Omental fat pad (tissue), 4 donors: ENCODE measurements around the gene JAKMIP1. TPM values are rescaled to one million over a fixed set of nuclear protein-coding genes. Genes with fewer than 3 reads are reported as not detected.

Experiments used
- ATAC-seq: fragments of 150-250 bp; one replicate; pipeline ENCODE4 v1.9.1; 2016; ENCODE audit warnings: mild to moderate bottlenecking, moderate library complexity; ENCODE audit not compliant: low FRiP score
- DNase-seq: peaks from one replicate; pipeline ENCODE4 v3.0.0-alpha.2; 2019; ENCODE audit warnings: low spot score
- total RNA-seq, 4 donors: library from RNA; depleted of rRNA; stranded (reverse); fragments of >200 nt; gene quantifications; one replicate each; pipeline ENCODE4 v1.1.0, GENCODE V29; 2016
- TF ChIP-seq, protein P1 (sequence below), 3 donors: fragments of 450-650 bp; IDR thresholded peaks; one replicate each; pipeline ENCODE4 v1.5.1; 2016 to 2017; ENCODE audit warnings: antibody characterized with exemption in 3 of 3, mild to moderate bottlenecking in 3 of 3, moderate library complexity in 2 of 3

The JAKMIP1 gene
- total RNA-seq, 4 donors from 2014 or later, result 0.48 to 1.0 (median 0.63) TPM; not detected in 1

DNA sequence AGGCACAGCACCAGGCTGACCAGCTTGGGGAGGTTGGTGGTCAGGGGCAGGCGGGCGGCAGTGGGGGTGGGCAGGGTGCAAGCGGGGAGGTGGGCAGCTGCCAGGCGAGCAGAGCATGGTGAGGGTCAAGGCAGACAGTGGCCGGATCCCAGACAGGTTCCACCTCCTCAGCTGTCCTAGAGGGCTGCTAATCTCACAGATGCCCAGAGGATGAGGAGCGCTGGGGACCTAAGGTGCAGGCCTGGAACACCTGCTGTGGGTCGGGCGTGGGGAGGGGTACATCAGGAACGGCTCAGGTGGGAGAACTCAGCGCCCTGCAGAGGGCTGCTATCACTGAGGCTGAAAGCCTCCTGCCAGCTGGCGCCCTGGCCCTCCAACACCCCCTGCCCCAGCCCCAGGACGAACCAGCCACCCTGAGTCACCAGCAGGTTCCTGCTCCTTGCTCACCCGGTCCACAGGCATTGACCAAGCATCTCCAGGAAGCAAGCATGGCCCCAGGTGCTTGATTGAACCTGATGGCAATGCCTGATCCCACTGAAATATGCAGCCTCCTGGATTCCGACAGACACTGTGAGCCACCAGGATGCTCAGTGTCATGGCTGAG lies 153.7 kb downstream of the JAKMIP1 start:
- TF ChIP-seq, protein P1, sequence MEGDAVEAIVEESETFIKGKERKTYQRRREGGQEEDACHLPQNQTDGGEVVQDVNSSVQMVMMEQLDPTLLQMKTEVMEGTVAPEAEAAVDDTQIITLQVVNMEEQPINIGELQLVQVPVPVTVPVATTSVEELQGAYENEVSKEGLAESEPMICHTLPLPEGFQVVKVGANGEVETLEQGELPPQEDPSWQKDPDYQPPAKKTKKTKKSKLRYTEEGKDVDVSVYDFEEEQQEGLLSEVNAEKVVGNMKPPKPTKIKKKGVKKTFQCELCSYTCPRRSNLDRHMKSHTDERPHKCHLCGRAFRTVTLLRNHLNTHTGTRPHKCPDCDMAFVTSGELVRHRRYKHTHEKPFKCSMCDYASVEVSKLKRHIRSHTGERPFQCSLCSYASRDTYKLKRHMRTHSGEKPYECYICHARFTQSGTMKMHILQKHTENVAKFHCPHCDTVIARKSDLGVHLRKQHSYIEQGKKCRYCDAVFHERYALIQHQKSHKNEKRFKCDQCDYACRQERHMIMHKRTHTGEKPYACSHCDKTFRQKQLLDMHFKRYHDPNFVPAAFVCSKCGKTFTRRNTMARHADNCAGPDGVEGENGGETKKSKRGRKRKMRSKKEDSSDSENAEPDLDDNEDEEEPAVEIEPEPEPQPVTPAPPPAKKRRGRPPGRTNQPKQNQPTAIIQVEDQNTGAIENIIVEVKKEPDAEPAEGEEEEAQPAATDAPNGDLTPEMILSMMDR (IDR thresholded peaks at IDR 0.05), result no peak
- DNase-seq (no peak), ATAC-seq (no peak)

DNA sequence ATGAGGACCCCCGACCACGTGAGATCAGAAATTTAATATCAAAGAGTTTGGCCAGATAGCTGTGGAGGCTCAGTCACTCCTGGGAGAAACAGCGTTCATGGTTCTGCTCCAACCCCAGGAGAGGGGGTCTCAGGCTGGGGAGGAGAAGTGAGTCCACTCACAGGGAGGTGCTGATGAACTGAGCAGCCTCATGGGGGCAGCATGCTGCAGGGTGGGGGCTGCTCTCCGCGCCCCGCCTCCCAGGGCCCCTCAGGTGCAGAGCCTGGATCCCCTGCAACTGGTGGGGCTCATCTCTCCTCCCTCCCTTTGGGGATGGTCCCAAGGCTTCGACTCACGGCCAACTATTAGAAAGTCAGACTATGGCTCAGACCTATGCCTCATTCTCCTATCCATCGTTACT lies 155.5 kb downstream of the JAKMIP1 start:
- TF ChIP-seq, protein P1 (IDR thresholded peaks at IDR 0.05), result no peak
- no peak for ATAC-seq
- no peak for DNase-seq

DNA sequence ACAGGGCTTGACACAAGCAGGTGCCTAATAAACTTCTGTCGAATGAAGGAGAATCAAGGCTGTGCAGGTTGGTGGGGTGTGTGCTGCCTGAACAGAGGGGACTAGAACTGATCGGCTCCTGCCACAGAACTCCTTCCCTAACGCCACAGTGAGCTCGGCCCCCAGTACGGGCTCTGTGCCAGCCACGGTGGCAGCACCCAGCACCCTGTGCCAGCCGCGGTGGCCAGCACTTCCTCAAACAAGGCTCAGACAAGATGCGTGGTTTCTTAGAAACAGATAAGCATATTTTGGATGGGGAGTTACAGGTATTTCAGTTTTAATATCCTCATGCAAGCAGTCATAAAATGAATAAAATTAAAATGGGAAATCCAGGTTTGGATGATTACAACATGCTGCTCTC lies 156.1 kb downstream of the JAKMIP1 start:
- ATAC-seq (no peak), DNase-seq (no peak)
- TF ChIP-seq, protein P1 (IDR thresholded peaks at IDR 0.05), result no peak

DNA sequence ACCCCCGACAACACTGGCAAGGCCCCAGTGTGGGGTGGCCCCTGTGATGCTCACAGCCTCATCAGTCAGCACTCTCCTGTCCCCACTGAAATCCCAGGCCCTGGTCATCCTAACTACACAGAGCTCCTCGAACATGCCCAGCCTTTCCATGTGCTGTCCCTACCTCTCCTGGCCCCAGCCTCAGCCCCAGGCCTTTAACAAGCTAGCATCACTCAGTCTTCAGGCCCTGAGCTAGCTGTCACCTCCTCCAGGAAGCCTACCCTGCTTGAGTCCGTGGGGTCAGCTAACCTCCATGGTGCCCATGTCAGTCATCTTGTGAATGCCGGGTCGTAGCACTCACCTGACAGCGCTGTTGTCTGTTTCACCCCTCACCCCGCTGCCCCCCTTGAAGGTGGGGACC lies 156.5 kb downstream of the JAKMIP1 start:
- no peak for DNase-seq

DNA sequence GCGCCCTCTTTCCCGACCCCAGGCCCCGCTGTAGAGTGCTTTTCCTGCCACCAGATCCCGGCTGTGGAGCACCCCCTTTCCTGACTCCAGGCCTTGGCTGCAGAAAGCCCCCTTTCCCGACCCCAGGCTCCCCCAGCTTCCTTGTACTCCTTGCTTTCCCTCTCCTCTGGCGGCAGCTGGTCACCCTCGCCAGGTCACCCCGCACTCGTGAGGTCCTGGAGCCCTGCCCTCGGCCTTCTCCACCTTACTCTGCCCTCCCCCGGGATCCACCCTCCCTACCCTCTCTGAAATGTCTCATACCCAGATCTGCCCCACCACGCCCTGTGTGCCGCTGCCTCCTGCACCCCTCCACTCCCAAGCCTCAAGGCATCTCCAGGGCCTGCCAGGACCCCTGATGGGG lies 157.2 kb downstream of the JAKMIP1 start:
- TF ChIP-seq, protein P1 (IDR thresholded peaks at IDR 0.05), result no peak
- ATAC-seq, result peak; percentile 30
- DNase-seq, result no peak

More for the DNA sequence above, 156.5 kb downstream of the JAKMIP1 start:
- ATAC-seq, result no peak
- TF ChIP-seq, protein P1 (IDR thresholded peaks at IDR 0.05), result no peak

DNA sequence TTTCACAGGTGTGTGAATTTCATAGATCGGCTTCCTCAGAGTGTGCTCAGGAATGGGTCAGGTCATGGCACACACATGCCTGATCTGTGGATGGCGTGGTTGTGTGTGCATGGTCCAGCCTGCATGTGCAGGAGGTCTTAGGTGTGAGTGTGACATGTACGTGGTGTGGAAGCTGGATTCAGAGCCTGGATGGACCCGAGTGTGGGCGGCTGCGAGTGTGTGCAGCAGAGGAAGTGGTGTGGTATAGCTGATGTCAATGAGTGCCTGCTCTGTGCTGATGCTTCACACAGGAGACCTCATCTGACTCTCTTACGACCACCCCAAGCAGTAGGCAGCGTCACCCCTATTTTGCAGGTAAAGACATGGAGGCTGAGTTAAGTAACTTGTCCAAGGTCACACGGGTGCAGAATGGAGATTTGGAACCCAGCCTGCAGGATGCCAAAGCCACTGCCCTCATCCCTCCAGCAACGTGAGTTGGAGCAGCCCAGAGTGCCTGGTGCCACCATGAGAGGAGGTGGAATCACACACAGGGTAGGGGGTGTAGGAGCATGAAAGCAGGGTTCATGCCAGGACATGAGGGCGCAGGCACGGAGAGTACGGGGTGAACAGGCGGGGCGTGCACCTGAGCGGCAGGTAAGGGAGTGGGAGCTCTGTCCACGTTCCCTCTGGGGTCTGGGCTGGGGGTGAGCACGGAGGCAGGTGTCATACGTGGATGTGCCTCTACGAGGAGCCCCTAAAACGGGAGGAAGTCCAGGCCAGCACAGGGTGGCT lies 157.9 kb downstream of the JAKMIP1 start:
- DNase-seq (no peak), ATAC-seq (no peak)
- TF ChIP-seq, protein P1 (IDR thresholded peaks at IDR 0.05), result no peak

DNA sequence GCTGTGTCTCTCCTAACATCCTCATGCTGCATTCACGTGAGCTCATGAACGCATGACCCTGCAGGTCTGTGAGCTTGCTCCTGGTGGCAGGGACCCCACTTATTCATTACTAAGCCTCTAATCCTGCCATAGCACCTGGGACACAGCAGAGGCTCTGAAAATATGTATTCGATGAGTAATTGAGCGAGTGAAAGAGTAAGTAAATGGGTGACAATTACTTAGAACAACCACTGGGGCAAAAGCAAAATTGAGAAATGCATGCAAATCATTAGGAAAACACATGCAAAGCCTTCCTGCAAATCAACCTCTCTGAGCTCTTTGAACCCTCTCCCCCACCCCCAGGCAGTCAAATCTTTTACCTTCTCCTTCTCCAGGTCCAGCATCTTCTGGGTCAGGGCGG lies 158.5 kb downstream of the JAKMIP1 start:
- ATAC-seq (no peak), DNase-seq (no peak)
- TF ChIP-seq, protein P1 (IDR thresholded peaks at IDR 0.05), result no peak
